H9 (cell line): ENCODE data around the gene CRHR2. TPM values are rescaled to one million over a fixed set of nuclear protein-coding genes. Genes with fewer than 3 reads are reported as not detected.

Source experiments
- DNase-seq: peaks from one replicate; pipeline ENCODE4 v3.0.0-alpha.2; 2017
- H2AFZ ChIP-seq: one replicate; pipeline ENCODE4 v1.6.1; 2013; ENCODE audit warnings: mild to moderate bottlenecking, low read length, control low read depth, moderate library complexity
- H2AK5ac ChIP-seq: 2 replicates; pipeline ENCODE4 v1.6.1; 2013; ENCODE audit warnings: low read length, control low read depth, mixed read lengths; ENCODE audit not compliant: insufficient read length
- H2BK120ac ChIP-seq: one replicate; pipeline ENCODE4 v1.6.1; 2013; ENCODE audit warnings: low read depth, mild to moderate bottlenecking, low read length, control low read depth, inconsistent platforms; ENCODE audit not compliant: poor library complexity, severe bottlenecking
- H2BK12ac ChIP-seq: 2 replicates; pipeline ENCODE4 v1.6.1; 2013; ENCODE audit warnings: low read length, control low read depth, mixed read lengths, low read depth; ENCODE audit not compliant: insufficient read length
- H2BK15ac ChIP-seq: 2 replicates; pipeline ENCODE4 v1.6.1; 2013; ENCODE audit warnings: low read depth, low read length, control low read depth
- H2BK20ac ChIP-seq: one replicate; pipeline ENCODE4 v1.6.1; 2013; ENCODE audit warnings: low read depth, mild to moderate bottlenecking, low read length, control low read depth, inconsistent platforms; ENCODE audit not compliant: poor library complexity, severe bottlenecking
- H2BK5ac ChIP-seq: 2 replicates; pipeline ENCODE4 v1.6.1; 2013; ENCODE audit warnings: low read length, control low read depth, mixed read lengths; ENCODE audit not compliant: insufficient read length
- H3K14ac ChIP-seq: 2 replicates; pipeline ENCODE4 v1.6.1; 2013; ENCODE audit warnings: low read length, control low read depth; ENCODE audit not compliant: insufficient read depth
- H3K18ac ChIP-seq: 2 replicates; pipeline ENCODE4 v1.6.1; 2013; ENCODE audit warnings: low read depth, mild to moderate bottlenecking, mixed read lengths, low read length, control low read depth; ENCODE audit not compliant: insufficient read length
- H3K23ac ChIP-seq: 2 replicates; pipeline ENCODE4 v1.6.1; 2013; ENCODE audit warnings: low read length, control low read depth, mixed read lengths, low read depth; ENCODE audit not compliant: insufficient read length
- H3K23me2 ChIP-seq: 2 replicates; pipeline ENCODE4 v1.6.1; 2013; ENCODE audit warnings: low read depth, mild to moderate bottlenecking, mixed read lengths, low read length, control low read depth; ENCODE audit not compliant: insufficient read length, poor library complexity, severe bottlenecking
- H3K27ac ChIP-seq: 2 replicates; pipeline ENCODE4 v1.5.1; 2013; ENCODE audit warnings: low read length, control low read depth, mixed read lengths, low read depth; ENCODE audit not compliant: insufficient read length
- H3K27me3 ChIP-seq: 2 replicates; pipeline ENCODE4 v1.6.1; 2013; ENCODE audit warnings: low read length, control low read depth, inconsistent platforms; ENCODE audit not compliant: insufficient read depth
- H3K4ac ChIP-seq: 2 replicates; pipeline ENCODE4 v1.6.1; 2013; ENCODE audit warnings: low read depth, mild to moderate bottlenecking, control low read depth, inconsistent platforms, low read length, moderate library complexity
- H3K4me1 ChIP-seq: 2 replicates; pipeline ENCODE4 v1.6.1; 2013; ENCODE audit warnings: low read length, control low read depth, inconsistent platforms; ENCODE audit not compliant: insufficient read depth
- H3K4me2 ChIP-seq: 2 replicates; pipeline ENCODE4 v1.6.1; 2013; ENCODE audit warnings: low read length, control low read depth, mixed read lengths; ENCODE audit not compliant: insufficient read length, insufficient read depth
- H3K56ac ChIP-seq: 2 replicates; pipeline ENCODE4 v1.6.1; 2013; ENCODE audit warnings: low read depth, mild to moderate bottlenecking, mixed read lengths, low read length, control low read depth; ENCODE audit not compliant: insufficient read length
- H3K79me1 ChIP-seq: 2 replicates; pipeline ENCODE4 v1.6.1; 2013; ENCODE audit warnings: low read depth, mild to moderate bottlenecking, moderate library complexity, low read length, control low read depth, inconsistent platforms; ENCODE audit not compliant: insufficient read depth, poor library complexity, severe bottlenecking
- H3K79me2 ChIP-seq: 2 replicates; pipeline ENCODE4 v1.6.1; 2013; ENCODE audit warnings: low read length, control low read depth, inconsistent platforms; ENCODE audit not compliant: insufficient read depth
- H3K9ac ChIP-seq: 2 replicates; pipeline ENCODE4 v1.6.1; 2013; ENCODE audit warnings: low read length, control low read depth, mixed read lengths; ENCODE audit not compliant: insufficient read length; ENCODE audit errors: extremely low read depth
- H3K9me3 ChIP-seq: one replicate; pipeline ENCODE4 v1.6.1; 2013; ENCODE audit warnings: low read depth, low read length, inconsistent platforms; ENCODE audit not compliant: control insufficient read depth
- H3T11ph ChIP-seq: one replicate; pipeline ENCODE4 v1.6.1; 2013; ENCODE audit warnings: mild to moderate bottlenecking, low read length, control low read depth, inconsistent platforms
- H4K20me1 ChIP-seq: one replicate; pipeline ENCODE4 v1.6.1; 2013; ENCODE audit not compliant: control insufficient read depth, insufficient read length, insufficient read depth
- H4K5ac ChIP-seq: 2 replicates; pipeline ENCODE4 v1.6.1; 2013; ENCODE audit warnings: low read depth, mild to moderate bottlenecking, mixed read lengths, low read length, control low read depth; ENCODE audit not compliant: insufficient read length
- H4K8ac ChIP-seq: replicated peaks from 2 replicates; pipeline ENCODE4 v1.6.1; 2013; ENCODE audit warnings: low read length, control low read depth, mixed read lengths, low read depth; ENCODE audit not compliant: insufficient read length
- H4K91ac ChIP-seq: 2 replicates; pipeline ENCODE4 v1.6.1; 2013; ENCODE audit warnings: low read depth, mild to moderate bottlenecking, moderate library complexity, mixed read lengths, low read length, control low read depth; ENCODE audit not compliant: insufficient read length
- H3K27ac Mint-ChIP-seq, 3 experiments: 2 replicates in 2 of 3; 3 replicates in 1 of 3; pipeline ENCODE4 v1.8.0; 2020 to 2021; ENCODE audit warnings: mixed read lengths in 3 of 3, mild to moderate bottlenecking in 1 of 3, moderate library complexity in 1 of 3
- H3K27me3 Mint-ChIP-seq: 2 replicates; pipeline ENCODE4 v1.8.0; 2021; ENCODE audit warnings: low read depth, mild to moderate bottlenecking, moderate library complexity, mixed read lengths
- H3K36me3 Mint-ChIP-seq, 3 experiments: 2 replicates in 2 of 3; 3 replicates in 1 of 3; pipeline ENCODE4 v1.8.0; 2020 to 2021; ENCODE audit warnings: low read depth in 3 of 3, mixed read lengths in 3 of 3; ENCODE audit not compliant: insufficient read depth in 1 of 3
- H3K4me1 Mint-ChIP-seq, 2 experiments: 2 replicates each; pipeline ENCODE4 v1.8.0; 2020; ENCODE audit warnings: mixed read lengths in 2 of 2
- H3K4me3 Mint-ChIP-seq, 2 experiments: 2 replicates in 1 of 2; 3 replicates in 1 of 2; pipeline ENCODE4 v1.8.0; 2020 to 2021; ENCODE audit warnings: mild to moderate bottlenecking in 2 of 2, mixed read lengths in 2 of 2, moderate library complexity in 1 of 2
- H3K9me3 Mint-ChIP-seq, 2 experiments: 2 replicates in 1 of 2; 3 replicates in 1 of 2; pipeline ENCODE4 v1.8.0; 2020; ENCODE audit warnings: mild to moderate bottlenecking in 2 of 2, mixed read lengths in 2 of 2, moderate library complexity in 1 of 2
- CTCF ChIP-seq: fragments of 200-600 bp; sonication (generic); conservative IDR thresholded peaks from 3 replicates; pipeline ENCODE4 v1.8.0; 2021; ENCODE audit warnings: antibody characterized with exemption, mild to moderate bottlenecking
- WGBS: extraction: QIAGEN DNeasy Blood & Tissue Kit; methylation state at CpG from one replicate; pipeline ENCODE4 v1.1.7; 2013; ENCODE audit warnings: missing lambda C conversion rate, low lambda C conversion rate, mixed read lengths; ENCODE audit not compliant: insufficient read length; ENCODE audit errors: extremely low coverage; 5-methylcytosine and 5-hydroxymethylcytosine counted together
- total RNA-seq: library from RNA; stranded (reverse); gene quantifications from 2 replicates; pipeline ENCODE4 v1.2.1, GENCODE V29; 2021

CRHR2 gene
- total RNA-seq, 1 experiment from 2014 or later, result 0.07 TPM

GRCh38 chr7:30635798-30636197 is 46.5 kb downstream of the CRHR2 start:
- Histone ChIP-seq H2BK120ac (no peak overlapping the region), H3K9me3 (no peaks in the 10 kb centered on the region), H2AK5ac (no peak overlapping the region), H3K23me2 (no peaks in the 10 kb centered on the region), H3K18ac (no peak overlapping the region), H3K4ac (no peak overlapping the region), H3K23ac (no peak overlapping the region), H3K79me1 (no peaks in the 10 kb centered on the region), H3T11ph (no peak overlapping the region), H2BK5ac (no peak overlapping the region), H2BK12ac (no peak overlapping the region), H3K4me2 (no peak overlapping the region), H4K8ac (no peak overlapping the region), H4K20me1 (no peaks in the 10 kb centered on the region), H3K9ac (no peak overlapping the region), H3K14ac (no peak overlapping the region), H3K27me3 (no peaks in the 10 kb centered on the region), H2AFZ (no peak overlapping the region), H3K79me2 (no peaks in the 10 kb centered on the region), H3K56ac (no peak overlapping the region), H4K91ac (no peak overlapping the region), H3K4me1 (no peaks in the 10 kb centered on the region), H2BK15ac (no peak overlapping the region), H2BK20ac (no peak overlapping the region), H4K5ac (no peak overlapping the region), H3K27ac (no peak overlapping the region)
- Mint-ChIP-seq H3K27me3 (no peaks in the 10 kb centered on the region), H3K4me1 (no peaks in the 10 kb centered on the region), H3K4me3 (no peak overlapping the region), H3K27ac (no peak overlapping the region), H3K36me3 (peaks cover 49 to 59% (median 53%) of the 10 kb centered on the region in 3 experiments), H3K9me3 (no peaks in the 10 kb centered on the region; a peak in 1 of 5 replicates)
- DNase-seq, result no peak
- no peak for TF ChIP-seq CTCF
- WGBS, result no CpG with 5 or more reads among the region's 6 CpGs
